HUES48 (cell line): Measurements from ENCODE around the gene FBF1.
A peak's percentile ranks its signal among the peaks of the same experiment; 100 is the strongest.

Experiments
- H3K27ac ChIP-seq: one replicate; pipeline ENCODE4 v1.7.0; 2013; ENCODE audit warnings: low read depth, low read length, inconsistent platforms
- H3K27me3 ChIP-seq: 2 replicates; pipeline ENCODE4 v1.6.1; 2013; ENCODE audit warnings: mild to moderate bottlenecking, low read length; ENCODE audit not compliant: control insufficient read depth, insufficient read depth
- H3K36me3 ChIP-seq: 2 replicates; pipeline ENCODE4 v1.6.1; 2013; ENCODE audit warnings: low read length; ENCODE audit not compliant: control insufficient read depth, insufficient read depth
- H3K4me1 ChIP-seq: 2 replicates; pipeline ENCODE4 v1.6.1; 2013; ENCODE audit warnings: mild to moderate bottlenecking, low read length; ENCODE audit not compliant: control insufficient read depth, insufficient read depth
- H3K4me3 ChIP-seq: 2 replicates; pipeline ENCODE4 v1.5.1; 2013; ENCODE audit warnings: mild to moderate bottlenecking, low read depth, low read length
- H3K9ac ChIP-seq: 2 replicates; pipeline ENCODE4 v1.6.1; 2013; ENCODE audit warnings: mild to moderate bottlenecking, low read depth, low read length, moderate library complexity
- H3K9me3 ChIP-seq: 2 replicates; pipeline ENCODE4 v1.6.1; 2013; ENCODE audit warnings: low read length; ENCODE audit not compliant: control insufficient read depth, insufficient read depth

The FBF1 gene

DNA sequence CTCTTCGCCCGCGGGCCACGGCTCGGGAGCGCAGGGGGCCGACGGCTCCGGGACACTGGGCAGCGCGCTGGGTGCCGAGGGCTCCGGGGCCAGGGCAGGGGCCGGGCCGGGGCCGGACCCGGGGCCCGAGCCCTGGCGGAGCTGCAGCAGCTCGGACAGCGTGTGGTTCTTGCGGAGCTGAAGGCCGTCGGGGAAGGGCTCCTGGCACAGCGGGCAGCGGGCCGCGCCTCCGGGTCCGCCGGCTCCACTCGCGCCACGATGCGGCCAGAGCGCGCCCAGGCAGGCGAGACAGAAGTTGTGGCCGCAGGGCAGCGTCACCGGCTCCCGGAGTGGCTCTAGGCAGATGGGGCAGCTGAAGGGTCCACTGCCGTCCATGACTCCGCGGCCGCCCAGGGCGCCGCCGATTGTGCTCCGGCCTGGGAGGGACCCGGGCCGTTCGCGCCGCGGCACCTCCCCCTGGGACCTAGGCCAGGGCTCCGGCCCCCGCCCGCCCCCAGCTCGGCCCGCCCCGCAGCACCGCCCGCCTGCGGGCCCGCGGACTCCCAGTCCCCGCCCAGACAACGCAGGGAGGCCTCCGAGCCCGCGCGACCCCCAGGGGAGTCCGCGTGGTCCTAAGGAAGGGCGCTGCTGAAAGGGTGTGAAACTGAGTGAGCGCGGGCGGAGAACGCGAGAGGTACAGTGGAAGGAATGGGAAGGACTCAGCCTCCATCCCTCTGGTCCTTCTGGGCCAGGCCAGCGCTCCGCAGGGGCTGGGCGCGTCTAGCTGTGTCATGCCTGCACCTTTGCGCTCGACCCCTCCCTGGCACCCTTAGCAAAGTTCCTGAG is 62.5 kb downstream of the FBF1 start, which contains the start of gene TRIM47:
TSS of gene TRIM47 (minus strand) at position 408 of the 825 bp plus-strand sequence. CDS start at position 375, 33 bp downstream.
- Histone ChIP-seq H3K9me3 (no peaks in the 10 kb centered on the region), H3K36me3 (no peaks in the 10 kb centered on the region), H3K27me3 (peaks cover 29% of the 10 kb centered on the region), H3K4me1 (peaks cover 11% of the 10 kb centered on the region; the same call in 1 of the 2 replicates), H3K9ac (no peak within 1 kb of the TSS; the same call in 1 of the 2 replicates), H3K4me3 (peak within 1 kb of the TSS; percentile 73), H3K27ac (peak within 1 kb of the TSS; percentile 68)

- H3K27me3 ChIP-seq: peaks cover 29% of the 10 kb centered on the region
- H3K9me3 ChIP-seq: no peaks in the 10 kb centered on the region
- peak overlapping the region; percentile 68 for H3K27ac ChIP-seq
- H3K9ac ChIP-seq: no peak overlapping the region; the same call in 1 of the 2 replicates
- peak overlapping the region; percentile 73 for H3K4me3 ChIP-seq
- no peaks in the 10 kb centered on the region for H3K36me3 ChIP-seq
- H3K4me1 ChIP-seq: peaks cover 11% of the 10 kb centered on the region; the same call in 1 of the 2 replicates
Measured at GRCh38 chr17:75877752-75878173, 63.1 kb downstream of the FBF1 start.

GRCh38 chr17:75876938-75877751 is 63.7 kb downstream of the FBF1 start:
- Histone ChIP-seq H3K36me3 (no peaks in the 10 kb centered on the region), H3K27me3 (peaks cover 29% of the 10 kb centered on the region), H3K9ac (no peak overlapping the region), H3K27ac (peak overlapping the region; percentile 68), H3K4me1 (peaks cover 11% of the 10 kb centered on the region; the same call in 1 of the 2 replicates), H3K4me3 (peak overlapping the region; percentile 73), H3K9me3 (no peaks in the 10 kb centered on the region)

DNA sequence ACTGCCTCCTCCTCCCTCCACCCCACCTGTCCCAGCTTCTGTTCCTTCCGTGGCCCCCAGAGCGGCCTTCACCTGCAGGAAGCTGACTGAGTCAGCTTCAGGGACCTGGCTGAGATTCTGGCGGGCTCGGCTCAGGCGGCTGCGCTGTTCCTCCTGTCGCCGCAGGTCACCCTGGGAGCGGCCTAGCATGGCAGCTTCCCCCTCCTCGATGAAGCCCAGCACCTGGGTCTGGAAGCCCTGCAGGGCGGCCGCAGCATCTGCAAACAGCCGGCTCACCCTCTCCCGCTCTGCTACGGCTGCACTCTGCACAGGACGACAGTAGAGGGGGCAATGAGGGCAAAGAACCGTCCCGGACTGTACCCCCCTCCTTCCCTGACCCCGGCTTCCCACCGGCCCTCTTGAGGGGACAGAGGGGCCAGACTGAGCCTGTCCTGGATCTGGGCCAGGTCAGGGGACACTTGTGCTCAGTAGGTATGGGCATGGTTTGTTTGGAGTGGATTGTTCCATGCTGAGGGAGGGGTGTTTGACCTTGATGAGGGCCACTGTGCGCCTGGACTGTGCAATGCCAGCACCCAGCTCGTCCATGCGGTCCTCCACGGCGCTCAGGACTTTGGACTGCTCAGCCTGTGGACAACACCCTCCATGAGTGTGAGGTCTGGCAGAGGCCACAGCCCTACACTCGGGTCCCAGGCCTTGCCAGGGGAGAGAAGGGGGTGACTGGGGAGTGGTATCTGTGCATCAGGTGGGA is 64.5 kb downstream of the FBF1 start:
- H3K4me1 ChIP-seq: peaks cover 11% of the 10 kb centered on the region; the same call in 1 of the 2 replicates
- H3K9me3 ChIP-seq: no peaks in the 10 kb centered on the region
- peaks cover 29% of the 10 kb centered on the region for H3K27me3 ChIP-seq
- H3K4me3 ChIP-seq: peak overlapping the region; percentile 73; the same call in 1 of the 2 replicates
- H3K36me3 ChIP-seq: no peaks in the 10 kb centered on the region
- no peak overlapping the region for H3K9ac ChIP-seq
- H3K27ac ChIP-seq: peak overlapping the region; percentile 68

DNA sequence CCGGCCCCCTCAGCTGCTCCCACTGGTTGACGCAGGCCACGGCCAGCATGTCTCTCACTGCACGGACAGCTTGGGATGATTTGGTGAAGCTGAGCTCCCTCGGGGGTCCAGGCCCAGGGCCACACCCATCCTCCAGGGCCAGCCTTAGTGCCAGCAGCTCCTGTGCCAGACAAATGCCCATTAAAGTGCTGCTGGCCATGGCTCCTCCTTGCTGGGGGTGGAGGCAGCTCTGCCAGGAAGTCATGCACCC is 65.0 kb downstream of the FBF1 start:
- Histone ChIP-seq H3K9ac (no peak overlapping the region), H3K4me1 (peaks cover 11% of the 10 kb centered on the region; the same call in 1 of the 2 replicates)

GRCh38 chr17:75875182-75875939 is 65.5 kb downstream of the FBF1 start:
- no peak overlapping the region for H3K27ac ChIP-seq
- no peak overlapping the region for H3K9ac ChIP-seq
- H3K4me1 ChIP-seq: peaks cover 11% of the 10 kb centered on the region; the same call in 1 of the 2 replicates

More for the DNA sequence above, 65.0 kb downstream of the FBF1 start:
- Histone ChIP-seq H3K9me3 (no peaks in the 10 kb centered on the region), H3K27me3 (peaks cover 29% of the 10 kb centered on the region), H3K27ac (no peak overlapping the region), H3K4me3 (no peak overlapping the region), H3K36me3 (no peaks in the 10 kb centered on the region)

DNA sequence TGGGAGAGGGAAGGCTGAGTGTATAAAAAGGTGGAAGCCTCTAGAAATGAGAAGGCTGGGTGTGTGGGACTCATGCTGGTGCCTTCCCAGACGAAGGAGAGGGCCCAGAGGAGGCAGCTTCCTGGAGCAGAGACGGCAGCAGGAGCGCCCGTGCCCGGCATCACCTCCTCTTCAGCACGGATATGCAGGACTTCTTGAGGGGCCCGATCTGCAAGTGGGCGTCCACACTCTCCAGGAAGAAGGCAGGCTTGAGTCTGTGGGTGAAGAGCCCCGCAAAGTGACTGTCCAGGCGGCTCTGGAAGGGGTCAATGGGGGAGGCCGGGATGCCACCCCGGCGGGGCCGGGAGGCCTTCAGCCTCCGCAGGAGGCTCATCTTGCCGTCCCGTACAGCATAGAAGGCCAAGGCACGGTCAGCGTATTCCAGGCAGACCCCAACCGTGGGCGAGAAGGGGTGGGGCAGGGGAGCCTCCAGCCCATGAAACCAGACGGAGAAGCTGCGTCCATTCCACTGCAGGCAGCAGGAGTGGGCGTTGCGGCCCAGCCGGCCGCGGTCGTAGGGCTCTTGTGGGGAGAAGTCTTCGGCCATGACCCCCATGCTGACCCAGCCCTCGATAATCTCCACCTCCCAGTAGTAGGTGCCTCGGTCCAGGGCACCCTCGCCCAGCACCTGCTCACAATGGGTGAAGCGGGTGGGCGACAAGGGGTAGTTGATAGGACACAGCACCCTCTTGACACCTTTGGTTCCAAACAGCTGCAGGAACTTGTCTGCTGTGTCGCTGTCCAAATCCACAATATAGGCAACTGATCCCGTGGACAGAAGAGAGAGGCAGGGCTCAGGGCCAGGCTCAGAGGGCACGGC is 66.3 kb downstream of the FBF1 start:
- no peak overlapping the region for H3K27ac ChIP-seq
- peaks cover 11% of the 10 kb centered on the region; the same call in 1 of the 2 replicates for H3K4me1 ChIP-seq
- H3K9ac ChIP-seq: no peak overlapping the region

More at GRCh38 chr17:75875182-75875939, 65.5 kb downstream of the FBF1 start:
- Histone ChIP-seq H3K4me3 (no peak overlapping the region), H3K27me3 (peaks cover 29% of the 10 kb centered on the region), H3K36me3 (no peaks in the 10 kb centered on the region), H3K9me3 (no peaks in the 10 kb centered on the region)

DNA sequence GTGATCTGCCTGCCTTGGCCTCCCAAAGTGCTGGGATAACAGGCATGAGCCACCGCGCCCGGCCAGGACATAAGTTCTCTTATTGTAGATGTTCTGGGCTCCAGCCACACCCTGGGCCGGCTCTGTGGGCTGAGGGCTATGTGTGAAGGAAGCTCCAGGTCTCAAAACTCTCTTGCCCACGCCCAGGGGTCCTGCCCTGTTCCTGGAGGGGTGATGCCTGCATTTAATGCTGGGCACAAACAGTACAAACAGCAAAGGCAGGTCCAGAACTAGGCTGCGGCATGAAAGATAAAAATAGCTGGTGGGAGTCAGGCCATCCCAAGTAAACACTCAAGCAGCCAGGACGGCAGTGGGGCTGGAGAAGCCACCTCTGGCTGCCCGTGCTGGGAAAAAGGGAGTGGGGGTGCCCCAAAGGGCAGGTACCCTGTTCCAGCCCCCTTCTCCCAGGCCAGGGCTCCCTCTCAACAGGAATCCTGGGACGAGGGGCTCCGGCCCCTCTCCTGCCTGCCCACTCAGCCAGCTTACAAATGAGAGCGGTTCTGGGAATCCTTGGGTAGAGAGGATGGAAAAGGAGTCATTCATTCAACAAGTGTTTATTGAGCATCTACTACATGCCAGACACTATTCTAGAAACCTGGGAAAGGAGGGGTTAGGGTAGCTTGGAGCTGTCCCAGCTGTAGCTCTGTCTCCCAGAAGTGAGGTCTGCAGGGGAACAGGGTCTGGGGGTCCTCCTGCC is 67.1 kb downstream of the FBF1 start:
- Histone ChIP-seq H3K4me3 (no peak overlapping the region), H3K27me3 (peaks cover 21% of the 10 kb centered on the region), H3K9ac (no peak overlapping the region), H3K27ac (no peak overlapping the region), H3K9me3 (no peaks in the 10 kb centered on the region), H3K4me1 (peaks cover 11% of the 10 kb centered on the region; the same call in 1 of the 2 replicates), H3K36me3 (no peaks in the 10 kb centered on the region)

More for the DNA sequence above, 66.3 kb downstream of the FBF1 start:
- H3K4me3 ChIP-seq: no peak overlapping the region
- no peaks in the 10 kb centered on the region for H3K36me3 ChIP-seq
- H3K9me3 ChIP-seq: no peaks in the 10 kb centered on the region
- H3K27me3 ChIP-seq: peaks cover 29% of the 10 kb centered on the region
